ENCODE results near the gene NAXD.
"Not testable (repeated sequence)": the region's sequence is repeated elsewhere in the genome, so short reads cannot be mapped to it uniquely, and the experiment has no call there.

NAXD gene

GRCh38 chr13:110669036-110669435 is 53.7 kb downstream of the NAXD start:
- DNase-seq (ENCODE audit: low read depth): no peak
- no peak overlapping the region for H3K4me3 ChIP-seq (ENCODE audit: control insufficient read depth, low read depth, low read length)
- TF ChIP-seq, protein P1, sequence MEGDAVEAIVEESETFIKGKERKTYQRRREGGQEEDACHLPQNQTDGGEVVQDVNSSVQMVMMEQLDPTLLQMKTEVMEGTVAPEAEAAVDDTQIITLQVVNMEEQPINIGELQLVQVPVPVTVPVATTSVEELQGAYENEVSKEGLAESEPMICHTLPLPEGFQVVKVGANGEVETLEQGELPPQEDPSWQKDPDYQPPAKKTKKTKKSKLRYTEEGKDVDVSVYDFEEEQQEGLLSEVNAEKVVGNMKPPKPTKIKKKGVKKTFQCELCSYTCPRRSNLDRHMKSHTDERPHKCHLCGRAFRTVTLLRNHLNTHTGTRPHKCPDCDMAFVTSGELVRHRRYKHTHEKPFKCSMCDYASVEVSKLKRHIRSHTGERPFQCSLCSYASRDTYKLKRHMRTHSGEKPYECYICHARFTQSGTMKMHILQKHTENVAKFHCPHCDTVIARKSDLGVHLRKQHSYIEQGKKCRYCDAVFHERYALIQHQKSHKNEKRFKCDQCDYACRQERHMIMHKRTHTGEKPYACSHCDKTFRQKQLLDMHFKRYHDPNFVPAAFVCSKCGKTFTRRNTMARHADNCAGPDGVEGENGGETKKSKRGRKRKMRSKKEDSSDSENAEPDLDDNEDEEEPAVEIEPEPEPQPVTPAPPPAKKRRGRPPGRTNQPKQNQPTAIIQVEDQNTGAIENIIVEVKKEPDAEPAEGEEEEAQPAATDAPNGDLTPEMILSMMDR (conservative IDR thresholded peaks at IDR 0.05; ENCODE audit: control insufficient read depth, insufficient read depth, low read depth, low read length): no peak

DNA sequence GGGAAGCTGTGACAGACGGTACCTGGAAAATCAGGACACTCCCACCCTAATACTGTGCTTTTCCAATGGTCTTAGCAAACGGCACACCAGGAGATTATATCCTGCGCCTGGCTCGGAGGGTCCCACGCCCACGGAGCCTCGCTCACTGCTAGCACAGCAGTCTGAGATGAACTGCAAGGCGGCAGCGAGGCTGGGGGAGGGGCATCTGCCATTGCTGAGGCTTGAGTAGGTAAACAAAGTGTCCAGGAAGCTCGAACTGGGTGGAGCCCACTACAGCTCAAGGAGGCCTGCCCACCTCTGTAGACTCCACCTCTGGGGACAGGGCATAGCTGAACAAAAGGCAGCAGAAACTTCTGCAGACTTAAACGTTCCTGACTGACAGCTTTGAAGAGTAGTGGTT is 54.5 kb downstream of the NAXD start:
- not testable (repeated sequence) for H3K4me3 ChIP-seq (ENCODE audit: control insufficient read depth, low read depth, low read length); DNase-seq (ENCODE audit: low read depth)

- TF ChIP-seq, protein P1 (conservative IDR thresholded peaks at IDR 0.05; ENCODE audit: control insufficient read depth, insufficient read depth, low read depth, low read length): no peak
- H3K4me3 ChIP-seq (ENCODE audit: control insufficient read depth, low read depth, low read length): no peak overlapping the region
- no peak for DNase-seq (ENCODE audit: low read depth)
Measured at GRCh38 chr13:110676595-110677587, 61.5 kb downstream of the NAXD start.

GRCh38 chr13:110677731-110678545 is 62.6 kb downstream of the NAXD start:
- TF ChIP-seq, protein P1 (conservative IDR thresholded peaks at IDR 0.05; ENCODE audit: control insufficient read depth, insufficient read depth, low read depth, low read length): no peak
- no peak overlapping the region for H3K4me3 ChIP-seq (ENCODE audit: control insufficient read depth, low read depth, low read length)
- DNase-seq (ENCODE audit: low read depth): no peak

DNA sequence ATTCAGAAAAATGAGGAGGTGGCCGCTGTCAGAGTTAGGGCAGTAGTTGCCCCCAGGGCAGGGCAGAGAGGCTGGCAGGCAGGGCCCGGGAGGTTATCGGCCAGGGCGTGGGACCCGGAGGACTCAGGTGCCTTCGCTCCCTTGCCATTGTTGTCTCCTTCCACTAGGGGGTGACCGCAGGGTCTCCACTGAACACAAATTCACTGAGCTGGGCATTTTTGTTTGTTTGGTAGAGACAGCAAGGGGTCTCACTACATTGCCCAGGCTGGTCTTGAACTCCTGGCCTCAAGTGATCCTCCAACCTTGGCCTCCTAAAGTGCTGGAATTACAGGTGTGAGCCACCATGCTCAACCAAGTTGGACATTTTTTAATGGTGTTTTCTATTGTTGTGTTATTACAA is 65.5 kb downstream of the NAXD start:
- TF ChIP-seq, protein P1 (conservative IDR thresholded peaks at IDR 0.05; ENCODE audit: control insufficient read depth, insufficient read depth, low read depth, low read length): peak; percentile 48
- DNase-seq (ENCODE audit: low read depth): peak; percentile 29
- H3K4me3 ChIP-seq (ENCODE audit: control insufficient read depth, low read depth, low read length): no peak overlapping the region

- TF ChIP-seq, protein P1 (conservative IDR thresholded peaks at IDR 0.05; ENCODE audit: control insufficient read depth, insufficient read depth, low read depth, low read length): no peak
- no peak for DNase-seq (ENCODE audit: low read depth)
- H3K4me3 ChIP-seq (ENCODE audit: control insufficient read depth, low read depth, low read length): no peak overlapping the region
Measured at GRCh38 chr13:110681868-110682550, 66.7 kb downstream of the NAXD start.
